Keratinocyte (primary cell): ENCODE measurements around the gene SETBP1. TPM values are rescaled to one million over a fixed set of nuclear protein-coding genes. Genes with fewer than 3 reads are reported as not detected.

Source experiments
- DNase-seq: peaks from one replicate; pipeline ENCODE4 v3.0.0-alpha.2; 2011; ENCODE audit warnings: low read depth, missing footprints, low spot score
- FAIRE-seq: peaks from 2 replicates; lab custom pipeline; 2011; peaks lifted over from hg19 to GRCh38; lab: Jason Lieb, UNC
- H2AFZ ChIP-seq: 2 replicates; pipeline ENCODE4 v1.6.0; 2012; ENCODE audit warnings: low read length, control low read depth, inconsistent platforms; ENCODE audit not compliant: control insufficient read depth
- H3K27ac ChIP-seq: 2 replicates; pipeline ENCODE4 v1.5.1; 2011; ENCODE audit warnings: low read length; ENCODE audit not compliant: control insufficient read depth, insufficient read depth
- H3K27me3 ChIP-seq: 3 replicates; pipeline ENCODE4 v1.6.0; 2011; ENCODE audit warnings: low read length; ENCODE audit not compliant: control insufficient read depth, insufficient read depth; ENCODE audit errors: extremely low read depth
- H3K36me3 ChIP-seq, 2 experiments: 2 replicates in 1 of 2; 3 replicates in 1 of 2; pipeline ENCODE4 v1.5.1; 2011; ENCODE audit warnings: low read length in 2 of 2, mild to moderate bottlenecking in 1 of 2; ENCODE audit not compliant: control insufficient read depth in 2 of 2, insufficient read depth in 2 of 2; ENCODE audit errors: extremely low read depth in 1 of 2
- H3K4me1 ChIP-seq: 3 replicates; pipeline ENCODE4 v1.5.1; 2011; ENCODE audit warnings: low read length; ENCODE audit not compliant: control insufficient read depth, insufficient read depth; ENCODE audit errors: extremely low read depth
- H3K4me2 ChIP-seq: 3 replicates; pipeline ENCODE4 v1.6.0; 2011; ENCODE audit warnings: low read depth, low read length; ENCODE audit not compliant: control insufficient read depth, insufficient read depth; ENCODE audit errors: extremely low read depth
- H3K4me3 ChIP-seq, 3 experiments: fragments of 200-600 bp in 1 of 3; sonication (generic) in 1 of 3; 2 replicates in 2 of 3; 3 replicates in 1 of 3; pipeline ENCODE4 v1.5.1; 2011 to 2016; ENCODE audit warnings: low read length in 3 of 3, mild to moderate bottlenecking in 3 of 3, control low read depth in 2 of 3, inconsistent platforms in 1 of 3, low read depth in 1 of 3, mixed read lengths in 1 of 3, mixed run types in 1 of 3, moderate library complexity in 1 of 3; ENCODE audit not compliant: control insufficient read depth in 2 of 3, insufficient read depth in 2 of 3; ENCODE audit errors: extremely low read depth in 1 of 3
- H3K79me2 ChIP-seq: 2 replicates; pipeline ENCODE4 v1.6.0; 2012; ENCODE audit warnings: low read length; ENCODE audit not compliant: control insufficient read depth, insufficient read depth
- H3K9ac ChIP-seq: 3 replicates; pipeline ENCODE4 v1.6.0; 2011; ENCODE audit warnings: low read length; ENCODE audit not compliant: control insufficient read depth, insufficient read depth; ENCODE audit errors: extremely low read depth
- H3K9me1 ChIP-seq: 3 replicates; pipeline ENCODE4 v1.6.0; 2011; ENCODE audit warnings: low read length; ENCODE audit not compliant: control insufficient read depth, insufficient read depth; ENCODE audit errors: extremely low read depth
- H3K9me3 ChIP-seq: 2 replicates; pipeline ENCODE4 v1.5.1; 2012; ENCODE audit warnings: low read depth, low read length; ENCODE audit not compliant: control insufficient read depth
- H4K20me1 ChIP-seq: 3 replicates; pipeline ENCODE4 v1.6.0; 2011; ENCODE audit warnings: low read length; ENCODE audit not compliant: control insufficient read depth, insufficient read depth; ENCODE audit errors: extremely low read depth
- EZH2 ChIP-seq: IDR thresholded peaks from one replicate; pipeline ENCODE4 v1.6.1; 2012; ENCODE audit warnings: inconsistent platforms, mild to moderate bottlenecking, low read length, moderate library complexity
- dilution Hi-C: fragments of 300-500 bp; cut with MboI; formaldehyde crosslinking; loops from one replicate; pipeline ENCODE4 v1.7.0; 2020; ENCODE audit warnings: low sequenced_read_pairs; ENCODE audit not compliant: extremely low pct_ligation_motif_present
- polyA plus RNA-seq, 5 experiments: library from polyadenylated mRNA; depleted of rRNA in 3 of 5; stranded (reverse) in 3 of 5; stranded (forward) in 1 of 5; unstranded in 1 of 5; fragments of >200 nt; gene quantifications; 1 replicate in 1 of 5; 2 replicates in 3 of 5; 3 replicates in 1 of 5; pipeline versions ENCODE4 v1.2.1 to v1.2.3, GENCODE V29; 2011 to 2012; ENCODE audit warnings: missing spikeins in 2 of 5, low read depth in 1 of 5, low replicate concordance in 1 of 5
- TF ChIP-seq, protein P1 (sequence below), 3 experiments: IDR thresholded peaks in 1 of 3; conservative IDR thresholded peaks in 1 of 3; optimal IDR thresholded peaks in 1 of 3; 2 replicates in 2 of 3; 3 replicates in 1 of 3; pipeline versions ENCODE3 to v1.5.1; 2011; ENCODE audit warnings: low read length in 3 of 3, mild to moderate bottlenecking in 3 of 3, moderate library complexity in 2 of 3, control low read depth in 1 of 3, inconsistent platforms in 1 of 3; ENCODE audit not compliant: insufficient read depth in 2 of 3; ENCODE audit errors: extremely low read depth in 1 of 3

The SETBP1 gene
- polyA plus RNA-seq, 1 donor (not counting 4 experiments of a cell fraction or from before 2014, with no cell fraction given) = 3.3 TPM

DNA sequence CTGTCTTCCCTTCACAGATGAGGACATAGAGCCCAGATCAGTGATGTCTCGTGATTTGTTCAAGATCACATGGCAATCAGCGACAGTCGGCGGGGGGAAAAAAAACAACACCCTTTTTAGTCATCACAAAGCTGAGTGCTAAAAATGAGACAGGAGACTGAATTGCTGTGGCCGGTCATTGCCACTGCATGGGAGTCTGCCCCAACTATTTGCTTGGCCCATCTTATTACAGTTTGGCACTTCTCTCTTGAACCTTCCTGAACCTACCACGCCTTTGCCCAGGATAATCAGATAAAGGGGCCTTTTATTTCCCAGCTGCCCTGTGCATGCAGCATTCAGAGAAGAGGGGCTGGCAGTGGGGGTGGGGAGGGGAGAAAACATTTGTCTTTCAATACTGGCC is 42.7 kb downstream of the SETBP1 start:
- FAIRE-seq (no peak), DNase-seq (no peak)
- Histone ChIP-seq H3K4me1 (peaks cover 12% of the 10 kb centered on the region), H3K27me3 (no peaks in the 10 kb centered on the region), H3K9ac (no peak overlapping the region), H3K4me3 (no peak overlapping the region), H3K27ac (no peak overlapping the region), H3K9me3 (no peaks in the 10 kb centered on the region), H3K79me2 (peaks cover 7% of the 10 kb centered on the region), H3K4me2 (no peak overlapping the region), H4K20me1 (no peaks in the 10 kb centered on the region), H3K36me3 (peaks cover 0 to 5% of the 10 kb centered on the region in 2 experiments), H2AFZ (no peak overlapping the region), H3K9me1 (no peaks in the 10 kb centered on the region)
- dilution Hi-C loops = no loop called here
- TF ChIP-seq EZH2 = no peak
- TF ChIP-seq, protein P1, sequence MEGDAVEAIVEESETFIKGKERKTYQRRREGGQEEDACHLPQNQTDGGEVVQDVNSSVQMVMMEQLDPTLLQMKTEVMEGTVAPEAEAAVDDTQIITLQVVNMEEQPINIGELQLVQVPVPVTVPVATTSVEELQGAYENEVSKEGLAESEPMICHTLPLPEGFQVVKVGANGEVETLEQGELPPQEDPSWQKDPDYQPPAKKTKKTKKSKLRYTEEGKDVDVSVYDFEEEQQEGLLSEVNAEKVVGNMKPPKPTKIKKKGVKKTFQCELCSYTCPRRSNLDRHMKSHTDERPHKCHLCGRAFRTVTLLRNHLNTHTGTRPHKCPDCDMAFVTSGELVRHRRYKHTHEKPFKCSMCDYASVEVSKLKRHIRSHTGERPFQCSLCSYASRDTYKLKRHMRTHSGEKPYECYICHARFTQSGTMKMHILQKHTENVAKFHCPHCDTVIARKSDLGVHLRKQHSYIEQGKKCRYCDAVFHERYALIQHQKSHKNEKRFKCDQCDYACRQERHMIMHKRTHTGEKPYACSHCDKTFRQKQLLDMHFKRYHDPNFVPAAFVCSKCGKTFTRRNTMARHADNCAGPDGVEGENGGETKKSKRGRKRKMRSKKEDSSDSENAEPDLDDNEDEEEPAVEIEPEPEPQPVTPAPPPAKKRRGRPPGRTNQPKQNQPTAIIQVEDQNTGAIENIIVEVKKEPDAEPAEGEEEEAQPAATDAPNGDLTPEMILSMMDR (optimal IDR thresholded peaks at IDR 0.05 in 1 of 3, IDR thresholded peaks at IDR 0.05 in 1 of 3, conservative IDR thresholded peaks at IDR 0.05 in 1 of 3; ENCODE audit: extremely low read depth in 1 of 3, insufficient read depth in 2 of 3, low read length in 3 of 3) = no peak

DNA sequence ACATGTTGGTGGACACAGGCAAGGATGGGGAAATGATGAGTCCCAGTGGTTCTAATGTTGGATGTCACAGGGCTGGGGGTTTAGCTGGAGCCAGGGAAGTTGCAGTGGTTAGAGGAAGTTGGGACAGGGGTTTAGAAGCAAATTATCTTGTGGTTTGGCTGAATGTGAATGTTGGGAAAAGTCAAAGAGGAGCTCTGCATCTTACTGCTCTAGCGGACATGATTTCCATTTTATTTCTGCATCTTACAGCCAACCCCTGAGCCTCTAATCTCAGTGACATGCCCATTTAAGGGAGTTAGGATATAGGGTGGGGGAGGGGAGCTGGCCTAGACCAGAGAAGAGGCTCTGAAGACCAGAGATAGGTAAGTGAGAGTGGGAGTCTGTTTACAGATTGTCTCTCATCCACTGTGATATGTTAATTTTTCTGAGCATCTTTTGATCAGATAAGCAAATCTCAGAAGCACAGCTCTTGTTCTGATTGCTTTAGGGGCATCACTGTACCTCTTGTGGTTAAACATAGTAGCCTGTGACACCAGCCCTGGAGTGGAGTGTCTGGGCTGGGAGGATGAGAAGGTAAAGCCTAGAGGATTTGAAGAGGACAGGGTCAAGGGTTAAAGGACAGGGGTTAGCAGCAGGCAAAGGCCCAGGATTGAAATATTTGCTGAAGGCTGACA is 43.6 kb downstream of the SETBP1 start:
- dilution Hi-C loops = no loop called here
- FAIRE-seq = no peak

More for the DNA sequence above, 43.6 kb downstream of the SETBP1 start:
- Histone ChIP-seq H3K27me3 (no peaks in the 10 kb centered on the region), H3K9me3 (no peaks in the 10 kb centered on the region), H3K27ac (no peak overlapping the region), H3K9me1 (no peaks in the 10 kb centered on the region), H3K4me3 (no peak overlapping the region), H3K36me3 (peaks cover 2 to 5% of the 10 kb centered on the region in 2 experiments), H3K4me2 (no peak overlapping the region), H4K20me1 (no peaks in the 10 kb centered on the region), H3K79me2 (peaks cover 12% of the 10 kb centered on the region), H2AFZ (no peak overlapping the region), H3K9ac (no peak overlapping the region), H3K4me1 (peaks cover 13% of the 10 kb centered on the region)
- TF ChIP-seq EZH2 = no peak
- TF ChIP-seq, protein P1 (optimal IDR thresholded peaks at IDR 0.05 in 1 of 3, IDR thresholded peaks at IDR 0.05 in 1 of 3, conservative IDR thresholded peaks at IDR 0.05 in 1 of 3; ENCODE audit: extremely low read depth in 1 of 3, insufficient read depth in 2 of 3, low read length in 3 of 3) = no peak
- no peak for DNase-seq
